Caco-2 (cell line): Measurements from ENCODE around the gene AQP5. TPM values are rescaled to one million over a fixed set of nuclear protein-coding genes. Genes with fewer than 3 reads are reported as not detected.

Experiments used
- BruUV-seq: library from RNA; stranded (reverse); fragments of 400-500 nt; replicated peaks from 2 replicates; lab custom pipeline; 2021; lab: Mats Ljungman, UMichigan
- CTCF ChIA-PET: fragments of 300-600 bp; sonication (Branson Sonifier 250); formaldehyde crosslinking; loops from one replicate; lab custom pipeline; 2022; ENCODE audit warnings: antibody characterized with exemption; lab: Charles Lee
- POLR2A ChIA-PET: fragments of 300-600 bp; sonication (Branson Sonifier 250); formaldehyde crosslinking; loops from one replicate; lab custom pipeline; 2022; ENCODE audit warnings: antibody characterized with exemption; lab: Charles Lee
- DNase-seq, 2 experiments: peaks; one replicate each; pipeline versions ENCODE4 v3.0.0 to v3.0.0-alpha.2; 2020 to 2022
- H3K27me3 ChIP-seq: replicated peaks from 2 replicates; pipeline ENCODE4 v1.6.0; 2011; ENCODE audit warnings: low read length; ENCODE audit not compliant: control insufficient read depth, insufficient read depth
- H3K36me3 ChIP-seq: 2 replicates; pipeline ENCODE4 v1.5.1; 2011; ENCODE audit warnings: low read length; ENCODE audit not compliant: control insufficient read depth, insufficient read depth
- H3K4me1 ChIP-seq: fragments of 250-450 bp; sonication (Bioruptor Pico); 2 replicates; pipeline ENCODE4 v1.5.1; 2020; ENCODE audit warnings: mild to moderate bottlenecking
- H3K4me3 ChIP-seq: 2 replicates; pipeline ENCODE4 v1.5.1; 2011; ENCODE audit warnings: low read depth, mild to moderate bottlenecking, control low read depth, low read length
- H3K9me3 ChIP-seq: fragments of 250-450 bp; sonication (Bioruptor Pico); 2 replicates; pipeline ENCODE4 v1.5.1; 2020; ENCODE audit warnings: mild to moderate bottlenecking, moderate library complexity
- H3K27ac Mint-ChIP-seq: one replicate; pipeline ENCODE4 v1.8.0; 2022; ENCODE audit warnings: mixed read lengths; ENCODE audit not compliant: unreplicated experiment
- H3K27me3 Mint-ChIP-seq: one replicate; pipeline ENCODE4 v1.8.0; 2022; ENCODE audit warnings: mixed read lengths; ENCODE audit not compliant: insufficient read depth, unreplicated experiment
- H3K36me3 Mint-ChIP-seq: one replicate; pipeline ENCODE4 v1.8.0; 2022; ENCODE audit warnings: mild to moderate bottlenecking, mixed read lengths; ENCODE audit not compliant: insufficient read depth, unreplicated experiment
- H3K4me1 Mint-ChIP-seq: one replicate; pipeline ENCODE4 v1.8.0; 2022; ENCODE audit warnings: low read depth, mixed read lengths; ENCODE audit not compliant: unreplicated experiment
- H3K4me3 Mint-ChIP-seq: one replicate; pipeline ENCODE4 v1.8.0; 2022; ENCODE audit warnings: mild to moderate bottlenecking, moderate library complexity, mixed read lengths; ENCODE audit not compliant: unreplicated experiment
- H3K9me3 Mint-ChIP-seq: one replicate; pipeline ENCODE4 v1.8.0; 2022; ENCODE audit warnings: mixed read lengths; ENCODE audit not compliant: unreplicated experiment
- intact Hi-C: fragments of 100-400 bp; cut with micrococcal nuclease; formaldehyde crosslinking; loops from one replicate; pipeline ENCODE4 v1.10.0; 2022; ENCODE audit not compliant: unreplicated experiment
- total RNA-seq: library from RNA; stranded (reverse); gene quantifications from 2 replicates; pipeline ENCODE4 v1.2.3, GENCODE V29; 2022
- TF ChIP-seq, protein P1 (sequence below), 2 experiments: fragments of 200-600 bp in 1 of 2; IDR thresholded peaks; 1 replicate in 1 of 2; 2 replicates in 1 of 2; pipeline versions ENCODE4 v1.5.1 to v1.8.0; 2011 to 2022; ENCODE audit warnings: antibody characterized with exemption in 1 of 2, control low read depth in 1 of 2, inconsistent platforms in 1 of 2, low read depth in 1 of 2, low read length in 1 of 2, mild to moderate bottlenecking in 1 of 2, moderate library complexity in 1 of 2; ENCODE audit not compliant: insufficient read depth in 1 of 2, severe bottlenecking in 1 of 2, unreplicated experiment in 1 of 2

AQP5 gene
- total RNA-seq, 1 experiment from 2014 or later, result not detected

GRCh38 chr12:49921936-49922335, 39.7 kb upstream of the AQP5 start:
- TF ChIP-seq, protein P1, sequence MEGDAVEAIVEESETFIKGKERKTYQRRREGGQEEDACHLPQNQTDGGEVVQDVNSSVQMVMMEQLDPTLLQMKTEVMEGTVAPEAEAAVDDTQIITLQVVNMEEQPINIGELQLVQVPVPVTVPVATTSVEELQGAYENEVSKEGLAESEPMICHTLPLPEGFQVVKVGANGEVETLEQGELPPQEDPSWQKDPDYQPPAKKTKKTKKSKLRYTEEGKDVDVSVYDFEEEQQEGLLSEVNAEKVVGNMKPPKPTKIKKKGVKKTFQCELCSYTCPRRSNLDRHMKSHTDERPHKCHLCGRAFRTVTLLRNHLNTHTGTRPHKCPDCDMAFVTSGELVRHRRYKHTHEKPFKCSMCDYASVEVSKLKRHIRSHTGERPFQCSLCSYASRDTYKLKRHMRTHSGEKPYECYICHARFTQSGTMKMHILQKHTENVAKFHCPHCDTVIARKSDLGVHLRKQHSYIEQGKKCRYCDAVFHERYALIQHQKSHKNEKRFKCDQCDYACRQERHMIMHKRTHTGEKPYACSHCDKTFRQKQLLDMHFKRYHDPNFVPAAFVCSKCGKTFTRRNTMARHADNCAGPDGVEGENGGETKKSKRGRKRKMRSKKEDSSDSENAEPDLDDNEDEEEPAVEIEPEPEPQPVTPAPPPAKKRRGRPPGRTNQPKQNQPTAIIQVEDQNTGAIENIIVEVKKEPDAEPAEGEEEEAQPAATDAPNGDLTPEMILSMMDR (IDR thresholded peaks at IDR 0.05; ENCODE audit: insufficient read depth in 1 of 2, low read depth in 1 of 2, low read length in 1 of 2, severe bottlenecking in 1 of 2, unreplicated experiment in 1 of 2), result no peak
- H3K4me3 ChIP-seq, result no peak overlapping the region
- no peaks in the 10 kb centered on the region for H3K9me3 ChIP-seq
- no TSS peak for BruUV-seq
- no peaks in the 10 kb centered on the region for H3K9me3 Mint-ChIP-seq
- no peaks in the 10 kb centered on the region for H3K4me1 Mint-ChIP-seq
- H3K27me3 Mint-ChIP-seq, result no peaks in the 10 kb centered on the region
- no peaks in the 10 kb centered on the region for H3K36me3 ChIP-seq
- POLR2A ChIA-PET, result no interaction called here
- H3K27me3 ChIP-seq, result no peaks in the 10 kb centered on the region
- intact Hi-C loops, result no loop called here
- H3K27ac Mint-ChIP-seq, result no peak overlapping the region
- no peaks in the 10 kb centered on the region for H3K36me3 Mint-ChIP-seq
- no peaks in the 10 kb centered on the region for H3K4me1 ChIP-seq
- CTCF ChIA-PET, result no interaction called here
- DNase-seq, result no peak
- H3K4me3 Mint-ChIP-seq, result no peak overlapping the region

DNA sequence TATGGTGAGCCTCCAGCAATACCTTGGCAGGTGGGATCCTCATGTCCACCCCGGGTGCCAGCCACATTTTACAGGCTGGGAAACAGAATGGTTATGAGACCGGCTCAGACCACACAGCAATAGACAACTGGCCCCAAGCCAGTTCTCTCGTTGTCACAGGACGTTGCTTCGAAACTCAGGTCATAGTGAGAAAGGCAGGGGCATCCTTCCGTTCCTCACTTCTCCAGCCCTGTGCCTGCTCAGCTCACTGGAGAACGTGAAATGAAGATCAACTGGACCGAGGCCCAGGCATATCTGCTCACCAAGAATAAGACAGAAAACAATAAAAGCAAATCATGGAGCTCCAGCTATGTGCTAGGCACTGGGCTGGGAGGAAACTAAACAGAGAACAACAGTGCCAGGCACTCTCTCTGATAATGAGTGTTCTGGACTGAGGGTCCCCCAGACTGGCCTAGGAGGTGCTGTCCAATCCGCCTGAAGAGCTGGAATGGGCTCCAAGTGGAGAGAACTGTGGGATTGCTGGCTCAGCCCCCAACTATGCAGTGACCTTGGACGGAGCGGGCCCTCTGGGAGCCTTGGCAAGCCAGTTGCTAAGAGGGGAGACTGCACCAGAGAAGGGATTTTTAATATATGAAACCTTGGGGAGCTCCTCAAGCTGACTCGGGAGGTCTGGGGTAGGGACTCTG, 39.2 kb upstream of the AQP5 start:
- Mint-ChIP-seq H3K36me3 (no peaks in the 10 kb centered on the region), H3K4me3 (no peak overlapping the region), H3K9me3 (no peaks in the 10 kb centered on the region), H3K27me3 (no peaks in the 10 kb centered on the region), H3K4me1 (no peaks in the 10 kb centered on the region), H3K27ac (no peak overlapping the region)
- TF ChIP-seq, protein P1 (IDR thresholded peaks at IDR 0.05; ENCODE audit: insufficient read depth in 1 of 2, low read depth in 1 of 2, low read length in 1 of 2, severe bottlenecking in 1 of 2, unreplicated experiment in 1 of 2), result no peak
- no peak overlapping the region for H3K4me3 ChIP-seq
- POLR2A ChIA-PET, result no interaction called here
- no peaks in the 10 kb centered on the region for H3K9me3 ChIP-seq
- CTCF ChIA-PET, result no interaction called here
- no peak for DNase-seq
- H3K4me1 ChIP-seq, result no peaks in the 10 kb centered on the region
- no peaks in the 10 kb centered on the region for H3K36me3 ChIP-seq
- no TSS peak for BruUV-seq
- intact Hi-C loops, result no loop called here
- no peaks in the 10 kb centered on the region for H3K27me3 ChIP-seq

GRCh38 chr12:49923035-49923644, 38.5 kb upstream of the AQP5 start:
- no peaks in the 10 kb centered on the region for H3K9me3 Mint-ChIP-seq
- TF ChIP-seq, protein P1 (IDR thresholded peaks at IDR 0.05; ENCODE audit: insufficient read depth in 1 of 2, low read depth in 1 of 2, low read length in 1 of 2, severe bottlenecking in 1 of 2, unreplicated experiment in 1 of 2), result no peak
- BruUV-seq, result no TSS peak
- no peaks in the 10 kb centered on the region for H3K27me3 Mint-ChIP-seq
- no peak overlapping the region for H3K27ac Mint-ChIP-seq
- Histone ChIP-seq H3K9me3 (no peaks in the 10 kb centered on the region), H3K4me1 (no peaks in the 10 kb centered on the region), H3K36me3 (no peaks in the 10 kb centered on the region), H3K4me3 (no peak overlapping the region), H3K27me3 (no peaks in the 10 kb centered on the region)
- H3K4me1 Mint-ChIP-seq, result no peaks in the 10 kb centered on the region
- H3K4me3 Mint-ChIP-seq, result no peak overlapping the region
- no peaks in the 10 kb centered on the region for H3K36me3 Mint-ChIP-seq
- ChIA-PET CTCF (no interaction called here), POLR2A (no interaction called here)
- intact Hi-C loops, result no loop called here
- DNase-seq, result no peak
